Amniotic stem cell (primary cell): ENCODE measurements around the gene FTHL17.

ENCODE experiments used
- DNase-seq: peaks from one replicate; lab custom pipeline; 2025; lab: John Stamatoyannopoulos, UW

Gene FTHL17

DNA sequence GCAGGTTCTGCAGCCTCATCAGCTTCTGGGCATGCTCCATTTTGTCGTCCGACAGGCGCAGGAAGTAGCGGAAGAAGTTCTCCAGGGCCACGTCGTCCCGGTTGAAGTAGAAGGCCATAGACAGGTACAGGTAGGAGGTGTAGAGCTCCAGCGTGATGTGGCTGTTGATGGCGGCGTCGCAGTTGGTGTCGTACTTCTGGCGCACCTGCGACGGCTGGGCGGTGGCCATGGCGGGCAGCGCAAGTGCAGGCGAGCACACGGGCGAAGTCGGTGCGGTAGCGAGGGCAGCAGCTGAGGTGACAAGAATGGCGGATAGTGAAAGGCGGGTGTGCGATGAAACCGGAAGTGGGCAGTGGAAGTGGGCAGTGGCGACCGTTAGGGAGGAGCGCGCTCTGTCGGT lies at the start of gene FTHL17:
TSS of gene FTHL17 (minus strand) at position 317 of the 400 bp plus-strand sequence. CDS start at position 229, 88 bp downstream.
- DNase-seq, result no peak

DNA sequence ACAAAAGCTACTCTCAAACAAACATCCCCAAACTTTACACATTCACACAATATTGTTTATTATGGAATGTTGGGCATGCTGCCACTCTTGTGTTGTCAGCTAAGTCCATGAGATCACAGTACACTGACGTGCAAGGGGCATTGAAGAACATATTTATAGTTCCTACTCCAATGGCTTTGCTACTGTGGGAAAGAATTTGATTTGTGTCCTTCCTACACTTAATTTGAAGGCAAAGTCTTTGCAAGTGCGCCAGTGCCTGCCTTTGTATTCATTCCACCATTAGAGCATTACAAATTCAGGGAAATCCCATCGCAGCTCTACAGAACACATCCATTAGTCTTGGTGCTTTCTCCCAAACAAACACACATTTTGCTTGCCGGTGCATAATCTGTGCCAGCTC lies 45.4 kb upstream of the FTHL17 start:
- no peak for DNase-seq

DNA sequence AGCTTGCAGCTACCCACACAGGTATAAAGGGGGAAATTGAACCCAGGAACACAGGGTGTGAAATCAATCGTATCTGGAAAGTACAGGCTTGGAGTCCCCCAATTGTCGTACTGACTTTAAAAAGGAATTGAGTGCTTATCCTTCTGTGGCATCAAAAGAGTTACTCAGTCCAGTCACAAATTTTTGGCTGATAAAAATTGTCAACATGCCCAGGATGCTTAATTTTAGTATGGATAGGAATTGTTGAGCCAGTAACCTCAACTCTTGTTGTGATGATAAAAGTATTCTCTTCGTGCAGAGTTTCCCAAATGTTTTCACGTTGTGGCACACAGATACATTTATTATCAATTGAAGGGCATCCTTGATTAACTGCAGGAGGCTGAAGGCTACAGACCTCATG lies 43.6 kb upstream of the FTHL17 start:
- DNase-seq, result no peak

DNA sequence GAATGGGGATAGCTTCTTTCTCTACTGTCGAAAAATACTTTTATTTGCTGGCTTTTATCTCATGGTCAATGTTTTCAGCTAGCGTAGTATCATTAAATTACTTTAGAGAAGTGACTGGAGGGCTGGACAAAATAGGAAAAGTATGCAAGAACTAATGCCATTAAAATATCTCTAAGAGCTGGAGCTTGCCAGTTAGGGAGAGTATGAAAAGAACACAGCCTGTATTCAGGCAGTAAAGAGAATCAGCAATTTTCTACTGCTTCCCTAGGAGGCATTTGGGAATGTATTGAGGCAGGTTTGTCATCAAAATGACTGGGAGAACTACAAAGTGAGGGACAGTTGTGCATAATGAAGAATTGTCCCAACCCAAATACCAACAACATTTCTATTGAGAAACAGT lies 43.0 kb upstream of the FTHL17 start:
- DNase-seq, result no peak

DNA sequence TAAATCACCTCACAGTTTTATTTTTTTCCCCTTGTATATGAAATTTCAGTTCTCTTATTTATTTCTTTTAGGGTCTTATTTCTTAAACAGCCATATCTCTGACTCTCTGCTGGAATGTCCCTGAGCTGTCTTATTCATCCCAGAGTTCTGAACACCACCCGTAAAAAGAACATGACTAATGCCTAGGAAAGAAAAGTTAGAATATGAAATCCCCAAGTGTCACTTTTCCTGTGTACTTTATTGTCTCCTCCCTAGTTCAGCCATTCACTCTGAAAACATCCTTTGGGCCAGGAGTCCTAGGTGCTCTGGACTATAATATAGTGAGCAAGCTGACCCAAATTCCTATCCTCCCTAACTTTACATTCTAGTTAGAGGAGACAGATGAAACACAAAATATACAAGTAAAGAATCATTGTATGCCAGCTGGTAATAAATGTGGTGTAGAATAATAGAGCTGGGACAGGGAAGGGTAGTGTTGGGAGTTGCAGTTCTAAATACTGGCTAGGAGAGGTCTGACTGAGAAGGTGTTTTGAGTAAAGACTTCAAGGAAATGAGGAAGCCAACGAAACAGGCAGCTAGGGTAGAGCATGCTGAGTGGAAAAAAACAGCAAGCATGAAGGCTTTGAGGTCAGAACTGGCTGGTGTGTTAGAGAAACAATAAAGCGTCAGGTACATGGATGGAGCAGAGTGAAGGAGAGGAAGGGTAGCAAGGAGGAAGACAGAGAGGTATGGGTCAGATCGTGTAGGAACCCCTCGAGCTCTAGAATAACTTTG lies 40.6 kb upstream of the FTHL17 start:
- no peak for DNase-seq

DNA sequence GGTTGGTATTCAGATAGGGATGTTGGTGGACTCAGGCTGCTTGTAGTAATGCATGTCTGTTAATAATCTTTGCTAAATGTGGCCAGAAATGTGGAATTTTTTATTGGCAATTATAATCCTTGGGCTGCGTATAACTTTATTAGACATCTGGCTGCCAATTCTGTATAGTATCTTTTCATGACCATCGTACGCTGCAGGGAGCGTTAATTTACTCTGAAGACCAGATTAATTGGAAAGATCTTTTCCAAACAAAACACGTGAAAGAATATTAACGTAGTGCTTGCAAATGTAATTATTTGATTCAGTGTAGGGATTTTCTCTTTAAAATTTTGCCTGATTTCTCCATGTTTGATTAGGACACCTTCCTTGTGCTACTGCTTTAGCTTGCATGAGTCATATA lies 38.8 kb upstream of the FTHL17 start:
- DNase-seq, result no peak

DNA sequence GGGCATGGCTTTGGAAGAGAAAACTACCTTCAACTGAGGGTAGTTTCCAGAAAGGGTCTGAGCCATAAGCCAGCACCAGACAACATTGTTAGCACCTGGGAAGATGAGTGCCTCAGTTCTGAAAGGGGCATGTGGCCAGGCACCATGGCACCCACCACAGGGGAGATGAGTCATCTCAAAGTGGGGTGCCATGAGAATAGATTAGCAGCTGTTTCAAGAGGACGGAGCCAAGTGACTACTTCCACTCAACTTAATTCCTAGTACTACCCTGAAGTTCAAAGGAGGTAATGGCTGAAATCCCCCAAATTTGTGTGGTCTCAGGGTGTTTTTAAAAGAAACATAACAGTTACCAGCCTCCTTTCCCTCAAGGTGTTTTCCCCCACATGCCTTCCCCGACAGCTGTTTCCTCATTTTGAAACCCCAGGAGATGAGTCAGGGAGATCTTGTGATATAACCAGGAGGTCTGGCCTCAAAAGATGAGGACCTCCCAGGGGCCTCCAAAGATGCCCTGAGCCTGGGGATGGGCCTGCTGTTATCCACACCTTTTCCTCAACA lies 27.8 kb upstream of the FTHL17 start:
- no peak for DNase-seq

DNA sequence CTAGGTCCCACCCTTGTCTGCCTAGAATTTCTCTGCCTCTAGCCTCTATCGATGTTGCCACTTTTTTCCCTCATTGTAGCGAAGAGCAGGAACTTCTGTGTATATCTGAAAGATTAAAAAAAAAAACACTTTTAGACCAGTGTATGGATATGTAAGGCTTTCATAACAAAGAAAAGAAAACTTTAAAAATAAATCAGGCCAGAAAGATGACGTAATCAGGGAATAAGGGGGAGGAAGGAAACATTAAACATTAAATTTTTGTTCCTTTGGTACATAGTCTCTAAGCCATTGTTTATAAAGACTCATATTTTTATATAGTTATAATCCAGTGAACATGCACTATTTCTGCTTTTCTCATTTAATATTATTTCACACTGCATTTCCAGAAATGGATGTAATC lies 26.2 kb upstream of the FTHL17 start:
- no peak for DNase-seq

DNA sequence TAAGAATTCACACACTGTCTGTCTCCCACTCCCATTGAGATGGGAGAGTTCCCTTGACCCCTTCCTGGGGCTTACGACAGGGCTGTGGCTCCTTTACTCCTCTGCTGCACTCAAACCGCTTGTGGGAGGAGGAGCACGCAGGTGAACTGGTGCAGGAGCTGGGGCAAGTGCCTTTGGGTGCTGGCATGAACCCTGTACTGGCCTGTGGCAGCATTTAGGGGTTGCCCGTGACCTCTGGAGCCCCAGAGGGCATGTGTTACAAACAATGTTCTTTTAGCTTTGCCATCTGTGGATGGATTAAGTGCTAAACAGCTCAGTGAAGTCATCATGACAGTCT lies 21.8 kb upstream of the FTHL17 start:
- no peak for DNase-seq

DNA sequence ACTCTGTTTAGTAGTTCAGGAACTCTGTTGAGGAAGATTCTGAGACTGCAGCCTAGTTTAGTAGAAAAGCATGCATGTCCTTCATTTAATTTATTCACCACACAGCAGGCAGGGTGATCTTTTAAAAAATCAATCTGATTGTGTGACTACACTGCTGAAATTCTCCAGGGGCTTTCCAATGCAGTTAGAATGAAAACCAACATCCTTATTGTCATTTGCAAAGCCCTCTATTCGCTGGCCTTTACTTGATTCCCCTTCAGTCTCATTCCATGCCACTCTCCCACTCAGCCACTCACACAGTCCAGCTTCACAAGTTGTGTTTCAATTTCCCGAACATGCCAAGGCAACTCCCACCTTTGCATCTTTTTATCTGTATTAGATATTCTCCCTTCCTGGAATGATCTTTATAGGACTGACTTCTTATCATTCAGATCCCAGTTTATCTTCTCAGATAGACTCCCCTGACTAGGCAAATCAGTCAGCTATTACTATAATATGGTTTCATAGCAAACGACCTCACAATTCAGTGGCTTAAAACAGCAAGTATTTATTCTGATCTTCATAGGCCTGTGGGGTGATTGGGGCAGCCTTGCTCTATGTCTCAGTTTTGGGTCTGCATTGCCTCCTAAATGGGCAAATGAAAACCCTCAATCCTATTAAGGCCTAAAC lies 21.3 kb upstream of the FTHL17 start:
- DNase-seq, result no peak

DNA sequence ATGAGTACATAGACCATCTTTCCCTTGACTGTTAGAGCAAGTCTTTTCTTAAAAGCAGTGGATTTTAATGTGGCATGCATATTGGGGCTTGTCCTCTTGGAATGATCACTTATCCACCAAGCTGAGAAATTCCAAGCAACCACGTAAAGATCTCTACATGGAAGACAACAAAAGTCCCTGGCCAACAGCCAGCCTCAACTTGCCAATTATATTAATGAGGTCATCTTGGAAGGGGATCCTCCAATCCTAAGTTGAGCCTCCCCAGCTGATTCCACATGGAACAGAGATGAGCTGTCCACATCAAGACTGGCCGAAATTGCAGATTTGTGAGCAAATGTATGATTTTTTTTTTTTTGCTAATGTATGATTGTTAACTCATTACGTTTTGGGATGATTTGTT lies 20.6 kb upstream of the FTHL17 start:
- DNase-seq, result no peak

DNA sequence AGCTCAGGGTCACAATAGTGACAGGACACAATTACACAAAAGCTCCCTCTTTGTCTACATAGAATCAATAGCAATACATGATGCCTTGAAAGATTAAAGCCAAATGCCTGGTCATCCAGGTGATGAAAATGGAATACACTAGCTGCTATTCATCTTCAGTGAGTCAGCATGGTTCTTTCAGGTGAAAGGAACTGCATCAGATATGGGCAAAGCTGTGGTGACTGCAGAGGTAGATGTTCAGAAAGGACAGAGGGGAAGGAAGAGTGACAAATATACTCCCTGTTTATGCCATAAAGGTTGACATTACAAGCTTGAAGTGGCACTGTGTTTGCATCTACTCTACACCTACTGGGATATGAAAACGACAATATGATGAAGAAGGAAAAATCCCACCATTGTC lies 20.0 kb upstream of the FTHL17 start:
- no peak for DNase-seq

DNA sequence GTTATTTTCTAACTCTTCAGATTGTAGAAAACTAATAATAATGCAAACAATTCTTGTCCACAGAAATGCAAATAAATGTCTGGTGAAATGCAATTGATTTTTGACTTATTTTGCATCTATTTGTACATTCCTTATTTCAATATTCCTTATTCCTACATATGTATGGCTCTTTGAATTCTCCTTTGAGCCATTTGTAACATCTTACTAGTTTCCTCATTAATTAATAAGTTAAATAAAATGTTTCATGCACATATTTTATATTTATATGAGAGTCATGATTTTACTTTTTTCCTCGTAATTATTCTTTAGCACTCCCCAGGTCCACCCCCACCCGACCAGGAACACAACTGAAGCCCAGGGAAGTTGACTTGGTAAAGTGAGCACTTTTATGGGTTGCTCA lies 2.7 kb upstream of the FTHL17 start:
- no peak for DNase-seq

DNA sequence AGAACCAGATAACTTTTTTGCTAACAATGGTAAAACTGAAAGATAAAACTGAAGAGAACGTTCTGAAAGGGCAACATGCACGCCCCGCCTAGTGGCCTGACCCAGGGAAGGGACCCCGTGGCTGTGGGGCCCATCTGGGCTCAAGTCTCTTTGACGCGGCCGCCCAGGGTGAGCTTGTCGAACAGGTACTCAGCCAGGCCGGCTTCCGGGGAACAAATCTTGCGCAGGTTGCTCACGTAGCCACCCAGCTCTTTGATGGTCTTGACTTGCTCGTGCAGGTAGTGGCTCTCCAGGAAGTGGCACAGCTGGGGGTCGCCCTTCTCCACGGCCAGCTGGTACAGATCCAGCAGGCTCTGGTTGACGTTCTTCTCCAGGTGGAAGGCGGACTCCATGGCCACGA lies 579 bp downstream of the FTHL17 start:
- no peak for DNase-seq

DNA sequence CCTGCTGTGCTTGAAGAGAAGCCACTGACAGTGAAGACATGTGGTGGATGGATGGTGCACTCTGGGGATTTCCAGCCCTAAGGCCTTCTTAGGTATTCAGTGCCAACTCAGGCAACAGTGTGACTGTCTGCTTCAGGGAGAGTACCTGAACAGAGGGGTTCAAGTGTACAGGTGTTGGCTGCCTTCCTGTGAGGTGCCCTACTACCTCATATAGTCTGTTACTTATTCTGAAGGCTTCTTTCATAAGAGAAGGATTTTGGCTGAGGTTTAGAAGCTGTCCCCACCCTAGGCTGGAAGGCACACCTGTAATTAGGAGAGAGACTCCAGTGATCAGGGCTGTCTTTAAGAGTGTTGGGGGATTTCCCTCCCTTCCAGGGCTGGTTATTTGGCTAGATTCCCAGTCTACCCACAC lies 1.8 kb downstream of the FTHL17 start:
- DNase-seq, result no peak

DNA sequence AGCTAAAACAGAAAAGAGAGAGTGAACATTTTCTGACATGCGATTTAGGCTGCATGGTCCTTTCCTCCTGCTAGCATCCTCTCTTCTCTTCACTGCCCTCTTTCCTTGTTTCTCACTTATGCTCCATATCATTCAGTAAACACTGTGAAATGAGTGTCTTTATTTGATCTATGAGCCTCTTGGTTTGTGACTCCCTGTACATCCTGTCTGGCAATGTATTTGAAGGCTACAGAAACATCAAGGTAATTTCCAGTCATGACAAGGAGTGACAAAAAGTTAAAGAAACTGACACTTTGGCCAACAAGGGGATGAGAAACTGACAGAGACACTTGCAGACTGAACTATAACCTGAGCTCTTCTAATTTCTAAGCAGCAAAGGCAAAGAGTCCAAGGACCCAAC lies 8.7 kb downstream of the FTHL17 start:
- no peak for DNase-seq

DNA sequence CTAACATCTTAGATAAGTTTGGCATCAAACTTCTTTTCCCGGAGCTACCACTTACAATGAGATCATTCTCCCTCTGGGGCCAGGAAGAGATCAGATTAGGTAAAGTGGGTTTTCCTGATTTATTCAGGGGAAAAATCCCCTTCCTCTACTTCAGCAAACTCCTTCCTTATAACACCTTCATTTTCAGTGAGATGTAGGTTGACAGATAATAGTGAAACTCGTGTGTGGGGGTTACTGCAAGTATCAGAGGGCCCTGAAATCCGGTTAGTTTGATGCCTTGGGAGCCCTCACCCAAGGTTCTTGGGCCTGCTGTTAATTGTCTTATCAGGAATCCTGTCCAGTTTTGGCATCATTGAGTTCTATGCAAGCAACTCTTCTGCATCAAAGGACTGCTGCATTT lies 10.8 kb downstream of the FTHL17 start:
- no peak for DNase-seq

DNA sequence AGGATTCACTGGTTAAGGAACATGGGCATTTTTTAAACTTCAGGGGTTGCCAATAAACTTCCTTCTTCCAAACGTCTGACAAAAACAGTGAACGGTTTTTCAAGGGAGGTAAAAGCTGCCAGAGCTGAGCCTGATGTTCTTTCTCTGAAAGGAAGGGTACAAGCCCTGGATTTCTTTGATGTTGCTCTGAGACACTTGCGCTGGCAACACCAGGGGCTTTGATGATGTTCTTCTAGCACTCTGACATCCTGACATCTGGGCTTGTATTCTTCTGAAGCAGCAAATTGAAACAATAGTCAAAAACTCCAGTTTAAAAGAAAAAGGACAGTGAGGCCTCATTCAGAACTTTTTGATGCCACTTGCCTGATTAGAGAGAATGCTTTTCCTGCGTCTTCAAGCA lies 11.8 kb downstream of the FTHL17 start:
- DNase-seq, result no peak

DNA sequence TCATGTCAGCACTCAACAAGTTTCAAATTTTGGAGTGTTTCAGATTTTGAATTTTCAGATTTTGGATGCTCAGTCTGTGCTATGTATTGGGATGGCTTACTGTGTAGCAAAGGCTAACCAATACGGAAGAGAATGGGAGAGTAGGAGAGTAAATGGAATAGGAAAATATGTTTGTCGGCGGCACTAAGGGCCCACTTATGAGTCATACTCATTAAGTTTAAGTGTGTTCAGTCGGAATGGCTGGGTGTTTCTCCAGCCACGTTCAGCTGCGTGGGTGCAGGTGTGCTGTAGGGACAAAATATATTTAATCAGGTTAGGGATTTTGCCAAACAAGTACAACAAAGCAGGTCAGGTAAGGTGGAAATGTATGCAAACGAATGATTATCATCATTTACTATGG lies 13.6 kb downstream of the FTHL17 start:
- DNase-seq, result no peak

DNA sequence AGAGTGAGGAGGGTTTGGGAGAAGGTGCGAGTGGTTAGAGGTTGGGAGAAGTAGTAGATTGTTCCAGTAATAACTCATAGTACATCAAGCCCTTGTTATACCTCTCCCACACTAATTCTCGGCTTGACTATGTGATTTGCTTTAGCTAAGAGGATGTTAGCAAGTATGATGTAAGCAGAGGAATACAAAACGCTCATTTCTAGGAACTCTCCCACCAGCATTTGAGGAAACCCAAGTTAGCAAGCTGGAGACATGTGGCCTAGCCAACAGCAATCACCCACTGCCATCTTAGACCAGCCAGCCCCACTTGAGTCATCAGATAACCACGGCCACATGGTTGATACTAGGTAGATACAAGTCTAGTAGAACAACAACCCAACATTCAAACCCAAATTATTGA lies 14.2 kb downstream of the FTHL17 start:
- no peak for DNase-seq

DNA sequence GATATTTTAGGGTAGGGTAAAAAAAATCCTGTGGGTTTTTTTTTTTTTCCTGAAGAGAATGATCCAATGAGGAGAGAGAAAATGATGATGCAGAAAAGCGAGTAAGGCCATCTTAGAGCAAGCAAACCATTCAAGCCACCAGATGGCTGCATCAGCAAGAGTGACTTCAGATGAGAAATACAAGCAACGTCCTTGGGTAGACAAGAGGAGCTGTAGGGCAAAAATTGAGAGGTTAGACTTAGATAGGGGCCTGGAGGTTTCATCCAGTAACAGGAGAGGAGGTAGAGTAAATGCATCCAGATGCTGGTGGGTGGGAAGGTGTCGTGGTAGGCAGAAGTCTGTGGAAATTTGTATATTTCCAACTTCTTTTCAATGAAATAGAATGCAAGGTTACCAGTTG lies 14.6 kb downstream of the FTHL17 start:
- no peak for DNase-seq

DNA sequence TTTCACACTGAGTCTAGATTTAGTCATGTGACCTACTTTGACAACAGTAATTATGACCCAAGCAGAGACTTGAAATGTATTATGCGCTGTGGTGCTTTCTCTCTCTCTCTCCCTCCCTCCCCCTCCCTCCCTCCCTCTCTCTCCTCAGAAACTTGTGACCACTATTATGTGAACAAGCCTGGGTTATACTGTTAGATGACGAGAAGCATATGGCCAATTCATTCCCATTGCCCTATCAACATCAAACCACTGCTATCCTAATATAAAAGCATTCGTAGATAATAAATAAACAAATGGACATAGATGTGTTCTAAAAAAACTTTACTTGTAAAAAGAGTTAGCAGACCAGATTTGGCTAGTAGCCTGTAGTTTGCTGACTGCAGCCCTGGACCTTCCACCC lies 18.2 kb downstream of the FTHL17 start:
- no peak for DNase-seq

DNA sequence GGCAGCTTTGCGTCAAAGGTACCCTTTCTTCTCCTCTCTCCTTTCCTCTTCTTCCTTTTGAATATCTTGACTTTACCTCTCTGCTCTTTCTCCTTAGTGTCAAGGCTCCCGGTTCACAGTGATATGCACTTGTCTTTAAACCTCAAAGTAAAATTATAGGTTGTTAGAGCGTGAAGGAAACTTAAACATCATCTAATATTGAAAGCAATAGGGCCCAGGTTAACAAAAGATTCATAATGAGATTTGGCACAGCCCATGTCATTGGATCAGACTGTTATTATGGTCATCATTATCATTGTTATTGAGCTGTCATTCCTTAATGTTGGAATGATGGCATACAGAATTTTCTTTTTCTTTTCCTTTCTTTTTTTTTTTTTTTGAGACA lies 32.5 kb downstream of the FTHL17 start:
- no peak for DNase-seq
